Measurements from ENCODE around the gene MREG. TPM values are rescaled to one million over a fixed set of nuclear protein-coding genes. Genes with fewer than 3 reads are reported as not detected.
"Not testable (repeated sequence)": the region's sequence is repeated elsewhere in the genome, so short reads cannot be mapped to it uniquely, and the experiment has no call there.

The MREG gene
- total and polyA plus RNA-seq, 7 donors: 0.99 to 8.8 (median 1.5) TPM

DNA sequence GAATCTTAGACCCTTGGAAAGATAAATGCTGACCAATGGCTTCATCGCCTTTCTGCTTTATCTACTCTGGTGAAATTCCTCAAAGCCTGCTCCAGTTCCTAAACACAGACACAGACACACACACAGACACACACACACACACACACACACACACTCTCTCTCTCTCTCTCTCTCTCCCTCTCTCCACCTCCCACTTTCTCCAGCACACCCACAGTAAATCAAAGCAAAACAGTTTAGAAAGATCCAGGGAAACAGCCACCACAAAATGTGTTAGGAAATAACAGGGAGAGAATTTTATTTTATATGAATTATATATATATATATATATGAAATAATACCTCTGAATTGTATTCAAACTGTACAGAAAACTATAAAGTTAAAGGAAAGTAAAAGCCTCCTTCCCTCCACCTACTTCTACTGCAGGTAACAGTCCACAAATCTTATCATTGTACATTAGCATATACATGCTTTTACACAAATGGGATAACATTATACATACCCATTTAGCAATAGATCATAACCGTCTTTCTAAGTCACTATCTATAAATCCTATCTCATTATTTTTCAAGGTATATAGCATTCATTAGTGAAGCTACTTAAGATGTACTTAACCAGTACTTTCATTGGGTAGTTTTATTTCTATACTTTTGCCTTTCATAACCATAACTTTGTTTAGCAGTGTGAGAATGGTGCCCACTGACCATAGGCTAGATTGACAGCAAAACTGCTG, 38.5 kb downstream of the MREG start:
- Histone ChIP-seq H3K4me3 (no peak overlapping the region), H3K9me3 (no peaks in the 10 kb centered on the region), H3K27ac (no peak overlapping the region), H3K4me1 (no peaks in the 10 kb centered on the region), H3K36me3 (no peaks in the 10 kb centered on the region), H3K27me3 (no peaks in the 10 kb centered on the region)
- 90 to 96% methylated on average over 2 of the region's 2 CpGs for WGBS, 2 donors
- intact Hi-C loops (cut with DNase I): no loop called here
- DNase-seq: no peak
- TF ChIP-seq POLR2A (IDR thresholded peaks at IDR 0.05) (no peak), EP300 (IDR thresholded peaks at IDR 0.05) (no peak)

DNA sequence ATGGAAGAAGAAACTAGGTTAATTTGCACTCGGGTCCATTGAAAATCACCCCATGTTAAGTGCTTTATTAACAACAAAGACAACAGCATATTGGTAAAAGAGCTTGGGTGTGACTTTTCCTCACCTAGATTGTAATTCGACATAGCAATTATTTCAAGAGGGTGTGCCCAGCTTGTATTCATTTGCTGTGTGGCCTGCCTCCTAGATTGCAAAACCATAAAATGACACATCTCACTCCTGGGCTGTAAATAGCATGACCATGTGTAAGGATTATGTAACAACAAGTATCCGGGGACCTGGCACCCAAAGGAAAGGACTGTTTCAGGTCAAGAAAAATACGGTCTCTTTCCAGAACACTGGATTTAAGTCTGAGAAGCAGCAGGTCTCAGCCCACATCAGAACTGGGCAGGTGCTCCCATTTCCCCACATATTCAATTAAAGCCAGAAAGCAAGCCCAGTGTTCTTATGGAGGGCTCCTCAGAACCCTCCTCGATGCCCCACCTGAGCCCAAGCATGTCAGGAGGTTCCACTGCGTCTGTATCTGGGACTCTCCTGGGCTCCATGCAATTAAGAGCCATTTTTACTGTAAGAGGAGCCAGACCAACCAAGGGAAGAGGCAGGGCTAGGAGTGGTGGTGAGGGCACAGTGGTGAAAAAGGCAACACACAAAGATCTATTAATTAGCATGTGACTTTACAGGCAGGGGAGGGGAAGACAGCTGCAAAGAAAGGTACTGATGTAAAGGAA, 39.2 kb downstream of the MREG start:
- 23 to 59% methylated on average over 6 of the region's 6 CpGs for WGBS, 2 donors
- Histone ChIP-seq H3K27ac (no peak overlapping the region), H3K9me3 (no peaks in the 10 kb centered on the region), H3K4me3 (no peak overlapping the region), H3K4me1 (no peaks in the 10 kb centered on the region), H3K27me3 (no peaks in the 10 kb centered on the region), H3K36me3 (no peaks in the 10 kb centered on the region)
- no peak for DNase-seq
- TF ChIP-seq, protein P1, sequence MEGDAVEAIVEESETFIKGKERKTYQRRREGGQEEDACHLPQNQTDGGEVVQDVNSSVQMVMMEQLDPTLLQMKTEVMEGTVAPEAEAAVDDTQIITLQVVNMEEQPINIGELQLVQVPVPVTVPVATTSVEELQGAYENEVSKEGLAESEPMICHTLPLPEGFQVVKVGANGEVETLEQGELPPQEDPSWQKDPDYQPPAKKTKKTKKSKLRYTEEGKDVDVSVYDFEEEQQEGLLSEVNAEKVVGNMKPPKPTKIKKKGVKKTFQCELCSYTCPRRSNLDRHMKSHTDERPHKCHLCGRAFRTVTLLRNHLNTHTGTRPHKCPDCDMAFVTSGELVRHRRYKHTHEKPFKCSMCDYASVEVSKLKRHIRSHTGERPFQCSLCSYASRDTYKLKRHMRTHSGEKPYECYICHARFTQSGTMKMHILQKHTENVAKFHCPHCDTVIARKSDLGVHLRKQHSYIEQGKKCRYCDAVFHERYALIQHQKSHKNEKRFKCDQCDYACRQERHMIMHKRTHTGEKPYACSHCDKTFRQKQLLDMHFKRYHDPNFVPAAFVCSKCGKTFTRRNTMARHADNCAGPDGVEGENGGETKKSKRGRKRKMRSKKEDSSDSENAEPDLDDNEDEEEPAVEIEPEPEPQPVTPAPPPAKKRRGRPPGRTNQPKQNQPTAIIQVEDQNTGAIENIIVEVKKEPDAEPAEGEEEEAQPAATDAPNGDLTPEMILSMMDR (IDR thresholded peaks at IDR 0.05): no peak
- no peak for TF ChIP-seq POLR2A (IDR thresholded peaks at IDR 0.05)
- TF ChIP-seq EP300 (IDR thresholded peaks at IDR 0.05): no peak
- TF ChIP-seq POLR2AphosphoS5 (IDR thresholded peaks at IDR 0.05): no peak
- intact Hi-C loops (cut with DNase I): no loop called here

DNA sequence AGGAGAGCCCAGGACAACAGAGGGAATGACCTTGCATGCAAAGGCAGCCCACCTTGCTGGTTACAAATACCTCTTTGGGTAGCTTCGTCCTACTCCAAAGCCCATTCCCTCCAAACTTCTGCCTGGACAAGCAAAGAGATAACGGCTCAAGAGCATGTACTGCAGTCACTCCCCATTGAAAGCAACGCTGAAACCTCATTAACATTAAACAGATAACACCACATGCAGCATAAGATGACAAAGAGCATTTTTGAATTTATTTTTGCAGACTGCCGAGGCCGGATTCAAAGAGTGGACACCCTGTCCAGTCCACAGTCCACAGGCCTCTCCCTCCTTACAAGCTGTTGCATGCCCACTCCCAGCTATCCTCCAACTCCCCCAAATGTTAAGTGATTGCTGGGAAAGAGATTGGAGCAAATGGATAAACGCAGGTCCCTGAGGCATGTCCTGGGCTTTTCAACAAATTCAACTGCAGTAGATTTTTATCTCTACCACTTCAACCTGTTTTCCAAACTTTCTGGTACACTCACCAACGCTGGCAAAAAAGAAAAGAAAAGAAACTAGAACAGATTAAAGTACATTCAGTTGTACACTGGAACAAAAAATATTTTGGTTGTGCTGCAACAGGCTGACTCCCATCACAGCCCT, 40.1 kb downstream of the MREG start:
- Histone ChIP-seq H3K4me1 (no peaks in the 10 kb centered on the region), H3K4me3 (no peak overlapping the region), H3K9me3 (no peaks in the 10 kb centered on the region), H3K36me3 (no peaks in the 10 kb centered on the region), H3K27ac (no peak overlapping the region), H3K27me3 (no peaks in the 10 kb centered on the region)
- intact Hi-C loops (cut with DNase I): no loop called here
- WGBS, 2 donors: 67 to 76% methylated on average over 7 of the region's 7 CpGs
- DNase-seq: no peak
- TF ChIP-seq, protein P1 (IDR thresholded peaks at IDR 0.05): no peak
- TF ChIP-seq POLR2A (IDR thresholded peaks at IDR 0.05): no peak

DNA sequence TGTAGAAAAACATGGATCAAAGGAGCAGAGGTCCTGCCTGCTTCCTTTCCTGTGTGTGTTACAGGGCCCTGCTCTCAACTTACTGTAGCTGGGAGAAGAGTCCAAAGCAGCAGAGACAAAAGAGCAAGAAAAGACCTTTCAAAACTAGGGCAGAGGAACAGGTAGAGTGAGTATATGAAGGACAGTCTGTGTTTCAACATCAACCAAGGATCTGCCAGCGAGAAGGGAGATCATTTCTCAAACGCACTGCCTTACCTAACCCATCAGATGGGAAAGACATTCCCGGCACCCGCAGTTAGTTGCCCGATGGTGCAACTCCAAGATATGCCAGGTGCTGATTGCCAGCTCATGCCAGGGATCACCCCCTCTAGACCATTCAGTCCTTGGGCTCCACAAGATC, 41.7 kb downstream of the MREG start:
- no peaks in the 10 kb centered on the region for H3K9me3 ChIP-seq
- no peaks in the 10 kb centered on the region for H3K36me3 ChIP-seq
- no peak overlapping the region for H3K27ac ChIP-seq
- no peak for DNase-seq
- H3K4me3 ChIP-seq: no peak overlapping the region
- 98 to 99% methylated on average over 5 of the region's 5 CpGs for WGBS, 2 donors
- H3K27me3 ChIP-seq: no peaks in the 10 kb centered on the region
- intact Hi-C loops (cut with DNase I): no loop called here
- TF ChIP-seq, protein P1 (IDR thresholded peaks at IDR 0.05): no peak
- no peak for TF ChIP-seq EP300 (IDR thresholded peaks at IDR 0.05)
- TF ChIP-seq POLR2AphosphoS5 (IDR thresholded peaks at IDR 0.05): no peak
- TF ChIP-seq POLR2A (IDR thresholded peaks at IDR 0.05): no peak
- no peaks in the 10 kb centered on the region for H3K4me1 ChIP-seq

DNA sequence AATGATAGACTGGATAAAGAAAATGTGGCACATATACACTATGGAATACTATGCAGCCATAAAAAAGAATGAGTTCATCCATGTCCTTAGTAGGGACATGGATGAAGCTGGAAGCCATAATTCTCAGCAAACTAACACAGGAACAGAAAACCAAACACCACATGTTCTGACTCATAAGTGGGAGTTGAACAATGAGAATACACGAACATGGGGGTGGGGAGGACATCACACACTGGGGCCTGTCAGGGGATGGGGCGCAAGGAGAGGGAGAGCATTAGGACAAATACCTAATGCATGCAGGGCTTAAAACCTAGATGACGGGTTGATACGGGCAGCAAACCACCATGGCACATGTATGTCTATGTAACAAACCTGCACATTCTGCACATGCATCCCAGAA, 42.5 kb downstream of the MREG start:
- DNase-seq; intact Hi-C loops (cut with DNase I); H3K4me3 ChIP-seq; H3K9me3 ChIP-seq; H3K36me3 ChIP-seq; H3K4me1 ChIP-seq; H3K27me3 ChIP-seq; H3K27ac ChIP-seq: not testable (repeated sequence)
- WGBS, 2 donors: 95 to 97% methylated on average over 4 of the region's 4 CpGs

Data from sigmoid colon (tissue), 7 donors.